HCT116 (cell line): Measurements from ENCODE around the gene C5orf46. TPM values are rescaled to one million over a fixed set of nuclear protein-coding genes. Genes with fewer than 3 reads are reported as not detected.

Source experiments
- ATAC-seq: fragments of 200-7000 bp; cut with Tn5 transposase; 2 replicates; pipeline ENCODE4 v1.9.1; 2020; ENCODE audit warnings: mild to moderate bottlenecking, moderate library complexity
- BruUV-seq: library from RNA; stranded (reverse); fragments of 400-500 nt; replicated peaks from 2 replicates; lab custom pipeline; 2021; lab: Mats Ljungman, UMichigan
- CTCF ChIA-PET: fragments of 300-600 bp; sonication (Branson Sonifier 250); formaldehyde crosslinking; loops from one replicate; lab custom pipeline; 2021; ENCODE audit warnings: antibody characterized with exemption; lab: Charles Lee
- POLR2A ChIA-PET: fragments of 300-600, 350-600 bp; sonication (Branson Sonifier 250); formaldehyde crosslinking; loops from one replicate; lab custom pipeline; 2021; ENCODE audit warnings: antibody characterized with exemption; lab: Charles Lee
- RAD21 ChIA-PET, 2 experiments: fragments of 300-600 bp; sonication (Branson Sonifier 250); formaldehyde crosslinking; loops; one replicate each; lab custom pipeline; 2023; ENCODE audit warnings: low total read pairs in 2 of 2; ENCODE audit not compliant: uncharacterized antibody in 2 of 2, unreplicated experiment in 2 of 2, low non-redundant PET in 1 of 2; lab: Charles Lee
- DNase-seq: peaks from one replicate; pipeline ENCODE4 v3.0.0-alpha.2; 2010; ENCODE audit warnings: low read depth, low spot score
- H2AFZ ChIP-seq: fragments of 200-600 bp; shearing (Covaris generic), sonication (generic); 2 replicates; pipeline ENCODE4 v1.6.1; 2017; ENCODE audit warnings: low read depth, mixed run types, mixed read lengths, antibody characterized with exemption, low read length; ENCODE audit not compliant: poor library complexity, severe bottlenecking
- H3K27ac ChIP-seq: 2 replicates; pipeline ENCODE4 v1.5.1; 2012; ENCODE audit warnings: low read depth, low read length
- H3K27me3 ChIP-seq: fragments of 200-600 bp; sonication (generic); 2 replicates; pipeline ENCODE4 v1.6.1; 2016; ENCODE audit warnings: mixed run types, low read length, mixed read lengths; ENCODE audit not compliant: insufficient read depth
- H3K36me3 ChIP-seq, 2 experiments: fragments of 200-500 bp in 1 of 2; fragments of 200-600 bp in 1 of 2; sonication (Bioruptor generic) in 1 of 2; sonication (generic) in 1 of 2; 2 replicates each; pipeline versions ENCODE4 v1.5.1 to v1.6.1; 2014 to 2016; ENCODE audit warnings: low read length in 2 of 2, inconsistent platforms in 1 of 2, mixed read lengths in 1 of 2, mixed run types in 1 of 2; ENCODE audit not compliant: insufficient read depth in 2 of 2, control insufficient read depth in 1 of 2
- H3K4me1 ChIP-seq, 2 experiments: fragments of 200-600 bp in 1 of 2; sonication (generic) in 1 of 2; 2 replicates each; pipeline versions ENCODE4 v1.5.1 to v1.6.1; 2012 to 2017; ENCODE audit warnings: low read length in 2 of 2, inconsistent platforms in 1 of 2, mild to moderate bottlenecking in 1 of 2, mixed read lengths in 1 of 2, mixed run types in 1 of 2, moderate library complexity in 1 of 2; ENCODE audit not compliant: insufficient read depth in 2 of 2, control insufficient read depth in 1 of 2
- H3K4me2 ChIP-seq: fragments of 200-600 bp; sonication (generic); 2 replicates; pipeline ENCODE4 v1.6.1; 2017; ENCODE audit warnings: mixed run types, low read length, mixed read lengths
- H3K4me3 ChIP-seq, 2 experiments: fragments of 200-600 bp in 1 of 2; sonication (generic) in 1 of 2; replicated peaks in 1 of 2; 2 replicates each; pipeline ENCODE4 v1.5.1; 2011 to 2016; ENCODE audit warnings: low read length in 2 of 2, control low read depth in 1 of 2, low read depth in 1 of 2, mild to moderate bottlenecking in 1 of 2, mixed read lengths in 1 of 2, mixed run types in 1 of 2
- H3K79me2 ChIP-seq: fragments of 200-600 bp; sonication (generic); 2 replicates; pipeline ENCODE4 v1.6.1; 2017; ENCODE audit warnings: mild to moderate bottlenecking, mixed run types, low read length, moderate library complexity, mixed read lengths; ENCODE audit not compliant: insufficient read depth
- H3K9ac ChIP-seq: fragments of 200-600 bp; sonication (generic); 2 replicates; pipeline ENCODE4 v1.6.1; 2016; ENCODE audit warnings: low read length, mixed read lengths
- H3K9me2 ChIP-seq: fragments of 200-600 bp; sonication (generic), shearing (Covaris generic); 2 replicates; pipeline ENCODE4 v1.6.1; 2017; ENCODE audit warnings: mixed run types, mild to moderate bottlenecking, moderate library complexity; ENCODE audit not compliant: insufficient read depth
- H3K9me3 ChIP-seq, 2 experiments: fragments of 200-500 bp in 1 of 2; fragments of 200-600 bp in 1 of 2; sonication (Bioruptor generic) in 1 of 2; sonication (generic) in 1 of 2; 2 replicates each; pipeline ENCODE4 v1.6.1; 2014 to 2017; ENCODE audit warnings: low read length in 2 of 2, mixed read lengths in 2 of 2, inconsistent platforms in 1 of 2, low read depth in 1 of 2, mild to moderate bottlenecking in 1 of 2, mixed run types in 1 of 2, moderate library complexity in 1 of 2; ENCODE audit not compliant: control insufficient read depth in 1 of 2, insufficient read depth in 1 of 2
- H4K20me1 ChIP-seq: fragments of 200-600 bp; sonication (generic), shearing (Covaris generic); 2 replicates; pipeline ENCODE4 v1.6.1; 2017; ENCODE audit warnings: mixed run types, mild to moderate bottlenecking, moderate library complexity; ENCODE audit not compliant: insufficient read depth
- CEBPB ChIP-seq: IDR thresholded peaks from 2 replicates; pipeline ENCODE4 v1.6.1; 2012; ENCODE audit warnings: low read depth
- CTCF ChIP-seq, 3 experiments: fragments of 200-600 bp in 1 of 3; sonication (generic) in 1 of 3; IDR thresholded peaks in 2 of 3; conservative IDR thresholded peaks in 1 of 3; 2 replicates each; pipeline ENCODE4 v1.5.1; 2012 to 2017; ENCODE audit warnings: low read depth in 2 of 3, low read length in 2 of 3, antibody characterized with exemption in 1 of 3, borderline replicate concordance in 1 of 3, control low read depth in 1 of 3, mild to moderate bottlenecking in 1 of 3, mixed read lengths in 1 of 3, mixed run types in 1 of 3, moderate library complexity in 1 of 3; ENCODE audit not compliant: insufficient read depth in 1 of 3
- EZH2 ChIP-seq: fragments of 200-600 bp; sonication (generic); IDR thresholded peaks from 2 replicates; pipeline ENCODE4 v1.6.1; 2017; ENCODE audit warnings: antibody characterized with exemption, mixed run types
- EZH2phosphoT487 ChIP-seq: fragments of 200-600 bp; IDR thresholded peaks from 2 replicates; pipeline ENCODE4 v1.6.1; 2018; ENCODE audit warnings: antibody characterized with exemption, borderline replicate concordance
- FOSL1 ChIP-seq: IDR thresholded peaks from 2 replicates; pipeline ENCODE4 v1.6.1; 2012; ENCODE audit warnings: low read depth
- JUND ChIP-seq: IDR thresholded peaks from 2 replicates; pipeline ENCODE4 v1.6.1; 2012
- POLR2A ChIP-seq: IDR thresholded peaks from 2 replicates; pipeline ENCODE4 v1.7.0; 2011; ENCODE audit warnings: borderline replicate concordance; ENCODE audit not compliant: insufficient read depth, insufficient read length; ENCODE audit errors: extremely low read depth
- RAD21 ChIP-seq: IDR thresholded peaks from 2 replicates; pipeline ENCODE4 v1.6.1; 2012; ENCODE audit warnings: low read depth, mild to moderate bottlenecking
- SIN3A ChIP-seq: IDR thresholded peaks from 2 replicates; pipeline ENCODE4 v1.6.1; 2012; ENCODE audit warnings: low read depth
- SP1 ChIP-seq: IDR thresholded peaks from 2 replicates; pipeline ENCODE4 v1.6.1; 2012; ENCODE audit warnings: low read depth
- SRF ChIP-seq: IDR thresholded peaks from 2 replicates; pipeline ENCODE4 v1.6.1; 2012; ENCODE audit warnings: low read depth
- TCF7L2 ChIP-seq: IDR thresholded peaks from 2 replicates; pipeline ENCODE4 v1.7.0; 2011; ENCODE audit warnings: borderline replicate concordance, inconsistent platforms; ENCODE audit not compliant: insufficient read depth, insufficient read length; ENCODE audit errors: extremely low read depth
- YY1 ChIP-seq: IDR thresholded peaks from 2 replicates; pipeline ENCODE4 v1.6.1; 2011; ENCODE audit warnings: low read length, low read depth, moderate library complexity, mild to moderate bottlenecking; ENCODE audit not compliant: insufficient replicate concordance; ENCODE audit errors: extremely low read depth
- ZBTB33 ChIP-seq: IDR thresholded peaks from 2 replicates; pipeline ENCODE4 v1.6.1; 2011; ENCODE audit warnings: mild to moderate bottlenecking, low read length, moderate library complexity; ENCODE audit not compliant: insufficient replicate concordance; ENCODE audit errors: extremely low read depth
- ZFX ChIP-seq: fragments of 450-650 bp; IDR thresholded peaks from 2 replicates; pipeline ENCODE4 v1.6.1; 2017
- intact Hi-C: fragments of 100-400 bp; cut with micrococcal nuclease; formaldehyde crosslinking; loops from 2 replicates; pipeline ENCODE4 v1.10.0; 2022
- total RNA-seq: library from RNA; stranded (reverse); gene quantifications from one replicate; pipeline ENCODE4 v1.2.1, GENCODE V29; 2021; ENCODE audit not compliant: unreplicated experiment

The C5orf46 gene
- total RNA-seq, 1 experiment from 2014 or later: not detected

GRCh38 chr5:147851578-147851977 lies 54.8 kb downstream of the C5orf46 start:
- RAD21 ChIA-PET: no interaction called here
- Histone ChIP-seq H3K79me2 (no peaks in the 10 kb centered on the region), H3K9me3 (no peaks in the 10 kb centered on the region), H3K36me3 (no peaks in the 10 kb centered on the region), H4K20me1 (no peaks in the 10 kb centered on the region), H3K9ac (no peak overlapping the region), H3K27me3 (peaks cover 5% of the 10 kb centered on the region), H3K4me1 (no peaks in the 10 kb centered on the region), H2AFZ (no peak overlapping the region), H3K4me3 (no peak overlapping the region), H3K9me2 (no peaks in the 10 kb centered on the region), H3K4me2 (no peak overlapping the region), H3K27ac (no peak overlapping the region)
- POLR2A ChIA-PET: no interaction called here
- DNase-seq: no peak
- TF ChIP-seq CTCF (IDR thresholded peaks at IDR 0.05 in 2 of 3, conservative IDR thresholded peaks at IDR 0.05 in 1 of 3; ENCODE audit: borderline replicate concordance in 1 of 3, insufficient read depth in 1 of 3, low read depth in 2 of 3, low read length in 2 of 3): no peak
- TF ChIP-seq ZBTB33: no peak
- no peak for TF ChIP-seq FOSL1
- TF ChIP-seq SRF: no peak
- ATAC-seq: no peak
- CTCF ChIA-PET: no interaction called here
- no TSS peak for BruUV-seq
- intact Hi-C loops: no loop called here

GRCh38 chr5:147849226-147849625 lies 57.1 kb downstream of the C5orf46 start:
- Histone ChIP-seq H3K4me3 (no peak overlapping the region), H3K9ac (no peak overlapping the region), H3K4me2 (no peak overlapping the region), H3K27me3 (peaks cover 6% of the 10 kb centered on the region), H3K27ac (no peak overlapping the region), H3K9me3 (no peaks in the 10 kb centered on the region), H3K4me1 (no peaks in the 10 kb centered on the region), H4K20me1 (no peaks in the 10 kb centered on the region), H3K9me2 (no peaks in the 10 kb centered on the region), H3K36me3 (no peaks in the 10 kb centered on the region), H3K79me2 (no peaks in the 10 kb centered on the region), H2AFZ (no peak overlapping the region)
- DNase-seq (no peak), ATAC-seq (no peak)
- intact Hi-C loops: no loop called here
- ChIA-PET RAD21 (no interaction called here), POLR2A (no interaction called here), CTCF (no interaction called here)
- BruUV-seq: no TSS peak
- TF ChIP-seq RAD21: no peak
- no peak for TF ChIP-seq EZH2phosphoT487
- no peak for TF ChIP-seq YY1
- TF ChIP-seq SP1: no peak
- TF ChIP-seq SIN3A: no peak
- TF ChIP-seq FOSL1: no peak
- no peak for TF ChIP-seq EZH2
- no peak for TF ChIP-seq JUND
- no peak for TF ChIP-seq ZFX
- TF ChIP-seq CTCF (IDR thresholded peaks at IDR 0.05 in 2 of 3, conservative IDR thresholded peaks at IDR 0.05 in 1 of 3; ENCODE audit: borderline replicate concordance in 1 of 3, insufficient read depth in 1 of 3, low read depth in 2 of 3, low read length in 2 of 3): no peak
- TF ChIP-seq CEBPB: no peak
- TF ChIP-seq TCF7L2: no peak
- TF ChIP-seq POLR2A: no peak
